ENCODE measurements around the gene BRMS1L. TPM values are rescaled to one million over a fixed set of nuclear protein-coding genes. Genes with fewer than 3 reads are reported as not detected.

The BRMS1L gene
- total and polyA plus RNA-seq, 2 of the 13 experiments (the other 11 are each of a cell fraction or from before 2014, with no cell fraction given), result 21.1 to 23.8 TPM

DNA sequence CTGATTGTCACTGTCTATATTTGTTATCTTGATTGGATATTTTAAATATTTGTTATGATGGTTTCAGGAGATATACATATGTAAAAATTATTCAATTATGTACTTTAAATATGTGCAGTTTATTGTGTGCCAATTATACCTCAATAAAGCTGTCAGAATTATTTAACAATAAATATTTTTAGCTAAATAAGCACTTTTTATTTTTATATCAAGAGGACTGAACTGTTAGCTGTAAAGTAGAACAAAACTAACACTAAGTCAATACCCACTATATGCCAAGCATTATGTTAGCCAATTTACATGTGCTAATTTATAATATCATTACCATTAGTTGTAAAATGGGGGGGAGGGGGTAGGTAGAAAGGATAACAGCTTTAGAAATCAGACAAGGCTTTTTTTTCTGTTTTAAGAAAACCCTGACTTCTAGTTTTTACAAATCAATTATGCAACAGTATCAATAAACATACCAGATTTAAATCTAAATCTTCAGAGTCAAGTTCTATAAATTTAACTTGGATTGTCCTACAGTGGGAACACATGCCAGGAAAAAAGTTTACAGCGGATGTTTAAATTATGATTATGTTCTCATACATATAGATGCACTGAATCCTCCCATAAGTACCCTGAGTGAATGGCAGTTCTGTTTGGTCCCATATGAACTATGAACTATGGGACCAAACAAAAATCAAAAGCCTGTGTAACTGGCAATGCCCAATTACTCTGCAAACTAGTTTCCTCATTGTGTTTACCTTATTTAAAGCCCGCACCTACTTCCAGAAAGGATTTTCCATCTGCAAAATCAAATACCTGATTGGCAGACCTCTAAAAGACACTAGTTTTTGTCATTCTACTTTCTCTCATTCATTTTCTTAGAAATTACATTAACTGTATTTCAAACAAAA is 19.9 kb upstream of the BRMS1L start (continued):
- TF ChIP-seq ZBTB20 (CRISPR knock-in tag; IDR thresholded peaks at IDR 0.05; ENCODE audit: borderline replicate concordance, low read depth), result peak; percentile 100
- TF ChIP-seq GFI1 (CRISPR knock-in tag; IDR thresholded peaks at IDR 0.05; ENCODE audit: borderline replicate concordance), result peak; percentile 94
- no peak for TF ChIP-seq ZNF510 (CRISPR knock-in tag; IDR thresholded peaks at IDR 0.05; ENCODE audit: low read depth)
- TF ChIP-seq ZNF331 (CRISPR knock-in tag; IDR thresholded peaks at IDR 0.05), result peak; percentile 93
- peak; percentile 64; the same call in 1 of the 2 replicates for TF ChIP-seq KMT2A (CRISPR knock-in tag; IDR thresholded peaks at IDR 0.05)
- no peak for TF ChIP-seq ZNF598 (CRISPR knock-in tag; IDR thresholded peaks at IDR 0.05; ENCODE audit: borderline replicate concordance)
- TF ChIP-seq MEIS2 (CRISPR knock-in tag; IDR thresholded peaks at IDR 0.05), result peak; percentile 82; the same call in 1 of the 2 replicates
- TF ChIP-seq SIX1 (CRISPR knock-in tag; IDR thresholded peaks at IDR 0.05; ENCODE audit: borderline replicate concordance), result peak; percentile 85
- no peak for TF ChIP-seq ZNF431 (CRISPR knock-in tag; IDR thresholded peaks at IDR 0.05; ENCODE audit: borderline replicate concordance, low read depth)
- 0 out of 2 replicates have a peak, but pooled peaks have one; percentile 44 for TF ChIP-seq ZNF142 (CRISPR knock-in tag; IDR thresholded peaks at IDR 0.05)
- TF ChIP-seq HHEX (CRISPR knock-in tag; IDR thresholded peaks at IDR 0.05), result peak; percentile 66
- TF ChIP-seq ZNF776 (CRISPR knock-in tag; IDR thresholded peaks at IDR 0.05), result no peak
- TF ChIP-seq, protein P1, sequence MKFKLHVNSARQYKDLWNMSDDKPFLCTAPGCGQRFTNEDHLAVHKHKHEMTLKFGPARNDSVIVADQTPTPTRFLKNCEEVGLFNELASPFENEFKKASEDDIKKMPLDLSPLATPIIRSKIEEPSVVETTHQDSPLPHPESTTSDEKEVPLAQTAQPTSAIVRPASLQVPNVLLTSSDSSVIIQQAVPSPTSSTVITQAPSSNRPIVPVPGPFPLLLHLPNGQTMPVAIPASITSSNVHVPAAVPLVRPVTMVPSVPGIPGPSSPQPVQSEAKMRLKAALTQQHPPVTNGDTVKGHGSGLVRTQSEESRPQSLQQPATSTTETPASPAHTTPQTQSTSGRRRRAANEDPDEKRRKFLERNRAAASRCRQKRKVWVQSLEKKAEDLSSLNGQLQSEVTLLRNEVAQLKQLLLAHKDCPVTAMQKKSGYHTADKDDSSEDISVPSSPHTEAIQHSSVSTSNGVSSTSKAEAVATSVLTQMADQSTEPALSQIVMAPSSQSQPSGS (CRISPR knock-in tag; IDR thresholded peaks at IDR 0.05), result peak; percentile 88
- 0 out of 4 replicates have a peak, but pooled peaks of 1 of the 2 experiments have one; percentile 13 for TF ChIP-seq POLR2A (IDR thresholded peaks at IDR 0.05; ENCODE audit: insufficient read depth in 1 of 2, low read depth in 2 of 2, low read length in 2 of 2)
- TF ChIP-seq, protein P2, sequence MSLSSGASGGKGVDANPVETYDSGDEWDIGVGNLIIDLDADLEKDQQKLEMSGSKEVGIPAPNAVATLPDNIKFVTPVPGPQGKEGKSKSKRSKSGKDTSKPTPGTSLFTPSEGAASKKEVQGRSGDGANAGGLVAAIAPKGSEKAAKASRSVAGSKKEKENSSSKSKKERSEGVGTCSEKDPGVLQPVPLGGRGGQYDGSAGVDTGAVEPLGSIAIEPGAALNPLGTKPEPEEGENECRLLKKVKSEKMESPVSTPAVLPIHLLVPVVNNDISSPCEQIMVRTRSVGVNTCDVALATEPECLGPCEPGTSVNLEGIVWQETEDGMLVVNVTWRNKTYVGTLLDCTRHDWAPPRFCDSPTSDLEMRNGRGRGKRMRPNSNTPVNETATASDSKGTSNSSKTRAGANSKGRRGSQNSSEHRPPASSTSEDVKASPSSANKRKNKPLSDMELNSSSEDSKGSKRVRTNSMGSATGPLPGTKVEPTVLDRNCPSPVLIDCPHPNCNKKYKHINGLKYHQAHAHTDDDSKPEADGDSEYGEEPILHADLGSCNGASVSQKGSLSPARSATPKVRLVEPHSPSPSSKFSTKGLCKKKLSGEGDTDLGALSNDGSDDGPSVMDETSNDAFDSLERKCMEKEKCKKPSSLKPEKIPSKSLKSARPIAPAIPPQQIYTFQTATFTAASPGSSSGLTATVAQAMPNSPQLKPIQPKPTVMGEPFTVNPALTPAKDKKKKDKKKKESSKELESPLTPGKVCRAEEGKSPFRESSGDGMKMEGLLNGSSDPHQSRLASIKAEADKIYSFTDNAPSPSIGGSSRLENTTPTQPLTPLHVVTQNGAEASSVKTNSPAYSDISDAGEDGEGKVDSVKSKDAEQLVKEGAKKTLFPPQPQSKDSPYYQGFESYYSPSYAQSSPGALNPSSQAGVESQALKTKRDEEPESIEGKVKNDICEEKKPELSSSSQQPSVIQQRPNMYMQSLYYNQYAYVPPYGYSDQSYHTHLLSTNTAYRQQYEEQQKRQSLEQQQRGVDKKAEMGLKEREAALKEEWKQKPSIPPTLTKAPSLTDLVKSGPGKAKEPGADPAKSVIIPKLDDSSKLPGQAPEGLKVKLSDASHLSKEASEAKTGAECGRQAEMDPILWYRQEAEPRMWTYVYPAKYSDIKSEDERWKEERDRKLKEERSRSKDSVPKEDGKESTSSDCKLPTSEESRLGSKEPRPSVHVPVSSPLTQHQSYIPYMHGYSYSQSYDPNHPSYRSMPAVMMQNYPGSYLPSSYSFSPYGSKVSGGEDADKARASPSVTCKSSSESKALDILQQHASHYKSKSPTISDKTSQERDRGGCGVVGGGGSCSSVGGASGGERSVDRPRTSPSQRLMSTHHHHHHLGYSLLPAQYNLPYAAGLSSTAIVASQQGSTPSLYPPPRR (CRISPR knock-in tag; IDR thresholded peaks at IDR 0.05; ENCODE audit: borderline replicate concordance), result peak; percentile 85; the same call in 1 of the 2 replicates

Measured in HepG2 (cell line).